ENCODE measurements around the gene AUTS2. TPM values are rescaled to one million over a fixed set of nuclear protein-coding genes. Genes with fewer than 3 reads are reported as not detected.

AUTS2 gene
- total RNA-seq, 4 donors from 2014 or later = 14.9 to 27.2 (median 17.5) TPM

DNA sequence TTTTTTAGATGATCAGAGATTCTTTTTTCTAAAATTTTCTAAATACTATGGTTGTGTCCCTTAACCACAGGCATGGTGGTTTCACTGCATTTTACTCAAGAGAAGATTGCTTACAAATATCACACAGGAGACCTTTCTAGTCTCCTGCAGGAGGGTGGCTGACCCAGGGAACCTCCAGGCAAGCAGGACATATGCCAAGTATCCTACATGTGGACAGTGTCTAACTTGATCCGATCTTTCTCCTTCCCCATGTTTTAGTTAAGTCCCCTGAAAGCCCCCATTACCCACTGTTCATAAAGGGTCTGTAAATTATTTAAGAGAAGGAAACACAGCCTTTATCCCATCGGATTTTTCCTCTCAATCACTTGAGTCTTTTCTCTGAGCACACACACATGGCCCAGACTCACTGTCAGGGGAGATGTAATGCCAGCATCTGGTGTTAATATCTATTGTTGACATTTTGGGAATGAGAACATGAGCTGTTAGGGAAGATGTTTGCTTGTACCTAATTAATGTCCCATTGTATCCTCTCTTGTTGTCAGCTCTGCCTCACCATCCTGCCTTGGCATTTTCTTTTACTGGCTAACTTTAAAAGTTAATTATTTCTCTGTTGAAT is 755.2 kb downstream of the AUTS2 start:
- Histone ChIP-seq H3K36me3 (no peaks in the 10 kb centered on the region), H3K9me3 (no peaks in the 10 kb centered on the region), H3K27me3 (no peaks in the 10 kb centered on the region), H3K27ac (no peak overlapping the region), H3K4me3 (replicated peaks in 1 of 3) (no peak overlapping the region), H3K4me1 (peaks cover 0 to 4% of the 10 kb centered on the region in 2 donors)
- no peak for TF ChIP-seq CTCF (IDR thresholded peaks at IDR 0.05)
- no peak for TF ChIP-seq POLR2A (IDR thresholded peaks at IDR 0.05)
- 83 to 97% methylated on average over 2 of the region's 2 CpGs for WGBS, 2 donors
- intact Hi-C loops (cut with DNase I) = no loop called here
- no peak for DNase-seq

DNA sequence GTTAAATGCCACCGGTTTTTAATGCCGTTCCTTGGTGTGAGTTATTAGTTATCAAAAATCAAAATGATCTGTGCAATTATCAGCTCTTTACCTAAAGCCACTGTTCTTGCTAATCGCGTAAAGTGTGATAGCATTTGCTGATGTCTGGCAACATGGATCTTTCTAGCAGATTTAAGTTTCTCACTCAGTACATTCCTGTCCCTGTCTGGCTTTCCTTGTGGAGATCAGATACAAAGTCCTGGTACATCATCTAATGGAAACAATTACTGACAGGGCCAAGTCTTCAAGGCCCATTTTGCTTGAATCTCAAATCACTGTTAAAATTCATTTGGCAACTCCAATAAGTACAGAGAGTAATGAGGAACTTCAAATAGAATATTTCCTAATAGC is 755.7 kb downstream of the AUTS2 start:
- intact Hi-C loops (cut with DNase I) = no loop called here
- no peaks in the 10 kb centered on the region for H3K36me3 ChIP-seq

DNA sequence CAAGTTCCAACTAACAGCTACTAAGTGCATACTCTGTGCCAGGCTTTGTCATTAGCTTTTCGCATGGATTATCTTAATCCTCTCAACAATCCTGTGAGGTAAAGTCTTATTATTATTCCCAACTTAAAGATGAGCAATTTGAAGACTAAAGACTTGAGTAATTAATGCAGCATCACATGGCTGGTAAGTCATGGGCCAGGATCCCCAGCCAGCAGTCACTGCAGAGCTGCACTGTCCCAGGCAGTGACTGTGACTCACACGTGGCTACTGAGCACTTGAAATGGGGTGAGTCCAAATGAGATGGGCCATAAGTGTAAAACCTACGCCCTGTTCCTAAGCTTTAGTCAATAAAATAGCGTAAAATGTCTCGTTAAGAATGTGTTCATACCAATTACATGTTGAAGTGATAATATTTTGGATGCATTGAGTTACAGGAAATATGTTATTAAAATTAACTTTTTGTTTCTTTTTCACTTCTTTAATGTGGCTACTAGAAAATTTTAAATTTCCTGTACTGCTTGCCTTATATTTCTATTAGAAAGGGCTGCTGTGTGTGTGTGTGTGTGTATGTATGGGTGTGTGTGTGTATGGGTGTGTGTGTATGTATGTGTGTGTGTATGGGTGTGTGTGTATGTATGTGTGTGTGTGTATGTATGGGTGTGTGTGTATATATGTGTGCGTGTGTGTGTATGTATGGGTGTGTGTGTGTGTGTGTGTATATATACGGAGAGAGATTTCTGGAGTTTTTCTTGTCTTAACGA is 756.3 kb downstream of the AUTS2 start:
- no peak for DNase-seq
- Histone ChIP-seq H3K27me3 (no peaks in the 10 kb centered on the region), H3K9me3 (no peaks in the 10 kb centered on the region), H3K36me3 (no peaks in the 10 kb centered on the region), H3K4me3 (replicated peaks in 1 of 3) (no peak overlapping the region), H3K4me1 (peaks cover 0 to 4% of the 10 kb centered on the region in 2 donors), H3K27ac (no peak overlapping the region)
- no peak for TF ChIP-seq POLR2A (IDR thresholded peaks at IDR 0.05)
- no peak for TF ChIP-seq CTCF (IDR thresholded peaks at IDR 0.05)
- intact Hi-C loops (cut with DNase I) = no loop called here
- WGBS, 2 donors = 87 to 92% methylated on average over 8 of the region's 8 CpGs

More for the DNA sequence above, 755.7 kb downstream of the AUTS2 start:
- Histone ChIP-seq H3K27ac (no peak overlapping the region), H3K27me3 (no peaks in the 10 kb centered on the region), H3K4me1 (peaks cover 0 to 4% of the 10 kb centered on the region in 2 donors), H3K4me3 (replicated peaks in 1 of 3) (no peak overlapping the region), H3K9me3 (no peaks in the 10 kb centered on the region)
- WGBS, 2 donors = 94 to 95% methylated on average over 4 of the region's 4 CpGs
- no peak for DNase-seq
- TF ChIP-seq POLR2A (IDR thresholded peaks at IDR 0.05) (no peak), CTCF (IDR thresholded peaks at IDR 0.05) (no peak)

DNA sequence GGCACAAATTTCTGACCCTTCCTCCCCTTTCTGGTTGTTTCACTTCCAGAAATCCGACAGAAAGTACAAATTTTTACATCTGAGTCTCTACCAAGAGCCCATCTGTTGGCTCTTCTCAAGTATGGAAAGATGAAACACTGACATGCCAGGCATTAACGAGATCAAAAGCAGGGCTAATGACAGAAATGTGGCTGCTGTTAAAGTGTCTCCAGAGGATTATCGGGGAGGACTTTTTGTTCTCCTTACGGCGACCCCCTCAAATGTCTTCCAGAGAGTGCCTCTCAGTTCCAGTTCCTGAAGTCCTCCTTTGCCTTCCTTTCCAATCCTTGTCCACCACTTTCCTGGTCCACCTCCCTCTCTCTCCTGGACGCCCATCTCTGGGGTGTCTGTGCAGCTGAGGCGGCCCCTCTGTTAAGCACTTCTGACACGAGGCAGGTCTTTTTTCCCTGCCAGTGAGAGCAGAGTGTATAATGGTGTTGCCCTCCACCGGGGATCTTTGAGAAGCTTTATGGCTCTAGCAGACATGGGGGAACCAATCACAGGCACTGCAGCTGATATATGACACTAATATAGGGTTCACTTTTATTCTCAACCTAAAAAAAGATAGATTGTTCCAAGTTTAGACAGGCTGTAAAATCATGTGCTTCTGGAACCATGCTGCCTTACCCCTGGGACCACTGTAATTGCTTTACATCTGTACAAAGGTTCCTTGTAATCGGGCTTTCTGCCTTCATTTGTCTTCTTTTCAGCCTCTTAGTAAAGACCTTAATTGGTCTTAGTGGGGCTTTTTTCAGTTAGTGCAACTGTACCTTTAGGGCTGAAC is 757.1 kb downstream of the AUTS2 start:
- WGBS, 2 donors = 84 to 87% methylated on average over 10 of the region's 10 CpGs
- Histone ChIP-seq H3K27ac (no peak overlapping the region), H3K27me3 (no peaks in the 10 kb centered on the region), H3K9me3 (no peaks in the 10 kb centered on the region), H3K4me1 (peaks cover 0 to 4% of the 10 kb centered on the region in 2 donors), H3K4me3 (replicated peaks in 1 of 3) (no peak overlapping the region), H3K36me3 (no peaks in the 10 kb centered on the region)
- no peak for TF ChIP-seq CTCF (IDR thresholded peaks at IDR 0.05)
- TF ChIP-seq POLR2A (IDR thresholded peaks at IDR 0.05) = no peak
- intact Hi-C loops (cut with DNase I) = no loop called here
- no peak for DNase-seq

Data from thyroid gland (tissue), 4 donors.